Natural killer cell treated with Interleukin-12 subunit alpha and Interleukin-12 subunit beta and Interleukin-15 and Interleukin-18, amount 100 ng/mL, for 72 hours (primary cell): ENCODE results near the gene TSPAN9. TPM values are rescaled to one million over a fixed set of nuclear protein-coding genes. Genes with fewer than 3 reads are reported as not detected.

Experiments
- ATAC-seq, 2 donors: fragments of 150-1000 bp; cut with Tn5 transposase in 1 of 2; sonication (Bioruptor Pico), chemical (Tn5 transposase) in 1 of 2; 2 replicates each; pipeline ENCODE4 v1.10.0; 2021
- DNase-seq: peaks from one replicate; pipeline ENCODE4 v3.0.0; 2022; ENCODE audit warnings: low spot score
- H3K27ac Mint-ChIP-seq, 2 donors: 1 replicate in 1 of 2; 2 replicates in 1 of 2; pipeline ENCODE4 v1.8.0; 2022; ENCODE audit warnings: mixed read lengths in 2 of 2, mild to moderate bottlenecking in 1 of 2, moderate library complexity in 1 of 2
- H3K27me3 Mint-ChIP-seq, 2 donors: 1 replicate in 1 of 2; 2 replicates in 1 of 2; pipeline ENCODE4 v1.8.0; 2022; ENCODE audit warnings: mixed read lengths in 2 of 2
- H3K36me3 Mint-ChIP-seq: one replicate; pipeline ENCODE4 v1.8.0; 2022; ENCODE audit warnings: mixed read lengths
- H3K4me1 Mint-ChIP-seq, 2 donors: 1 replicate in 1 of 2; 2 replicates in 1 of 2; pipeline ENCODE4 v1.8.0; 2022; ENCODE audit warnings: low read depth in 2 of 2, mixed read lengths in 2 of 2, mild to moderate bottlenecking in 1 of 2
- H3K4me3 Mint-ChIP-seq: one replicate; pipeline ENCODE4 v1.8.0; 2022; ENCODE audit warnings: mixed read lengths
- H3K9me3 Mint-ChIP-seq: 2 replicates; pipeline ENCODE4 v1.8.0; 2022; ENCODE audit warnings: mixed read lengths
- total RNA-seq, 2 donors: library from RNA; stranded (reverse); gene quantifications; one replicate each; pipeline ENCODE4 v1.2.3, GENCODE V29; 2022

Gene TSPAN9
- total RNA-seq, 2 donors from 2014 or later = 0.10 TPM; not detected in 1

DNA sequence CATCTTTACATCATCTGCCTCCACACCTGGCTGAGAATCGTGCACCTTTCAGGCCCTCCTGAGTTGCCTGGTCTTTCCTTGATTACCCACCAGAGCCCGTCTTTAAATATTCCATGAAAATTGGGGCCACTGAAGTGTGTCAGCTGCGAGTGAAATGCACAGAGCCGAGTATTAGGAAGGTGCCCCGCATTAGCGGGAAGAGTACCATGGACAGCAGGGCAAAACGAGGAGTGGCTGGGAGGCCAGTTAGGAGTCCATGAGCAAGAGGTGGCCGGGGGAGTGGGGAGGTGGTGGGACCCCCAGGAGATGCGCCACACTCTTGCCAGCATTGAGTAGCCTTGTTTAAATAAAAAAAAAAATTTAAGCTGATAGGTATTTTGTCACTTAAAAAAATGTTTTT lies 99.6 kb downstream of the TSPAN9 start:
- Mint-ChIP-seq H3K9me3 (no peaks in the 10 kb centered on the region), H3K27ac (no peak overlapping the region), H3K27me3 (peaks cover 14 to 20% of the 10 kb centered on the region in 2 donors), H3K4me1 (no peaks in the 10 kb centered on the region), H3K4me3 (no peak overlapping the region), H3K36me3 (no peaks in the 10 kb centered on the region)
- no peak for DNase-seq
- ATAC-seq = no peak

DNA sequence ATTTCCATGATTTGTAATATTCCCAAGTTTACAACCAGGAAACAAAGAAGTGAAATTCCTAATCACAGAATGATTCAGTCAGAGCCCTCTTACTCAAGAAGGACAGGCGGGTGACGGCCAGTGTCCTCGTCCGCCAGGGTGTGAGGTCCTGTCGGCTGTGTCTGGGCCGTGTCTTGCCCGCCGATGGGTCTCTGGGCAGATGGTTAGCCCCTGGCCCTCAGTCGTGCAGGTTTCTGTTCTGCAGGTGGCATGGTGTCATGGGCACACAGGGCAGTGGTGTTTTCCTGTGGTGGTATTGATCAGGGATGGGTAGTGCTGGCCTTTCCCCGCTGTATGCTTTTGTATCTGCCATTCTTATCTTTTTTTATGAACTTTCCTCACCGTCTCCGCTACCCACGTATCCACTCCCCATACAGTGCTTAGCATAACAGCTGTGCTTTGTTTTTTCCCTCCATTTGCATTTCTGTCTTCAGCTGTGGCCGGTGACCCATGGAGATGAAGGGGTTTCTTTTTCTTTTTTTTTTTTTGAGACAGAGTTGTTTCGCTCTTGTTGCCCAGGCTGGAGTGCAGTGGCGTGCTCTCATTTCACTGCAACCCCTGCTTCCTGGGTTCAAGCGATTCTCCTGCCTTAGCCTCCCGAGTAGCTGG lies 100.7 kb downstream of the TSPAN9 start:
- no peak overlapping the region for H3K27ac Mint-ChIP-seq
- no peaks in the 10 kb centered on the region for H3K36me3 Mint-ChIP-seq
- peaks cover 17 to 29% of the 10 kb centered on the region in 2 donors for H3K27me3 Mint-ChIP-seq
- no peak for DNase-seq
- ATAC-seq = no peak
- no peak overlapping the region for H3K4me3 Mint-ChIP-seq
- no peaks in the 10 kb centered on the region for H3K9me3 Mint-ChIP-seq
- H3K4me1 Mint-ChIP-seq = no peaks in the 10 kb centered on the region

DNA sequence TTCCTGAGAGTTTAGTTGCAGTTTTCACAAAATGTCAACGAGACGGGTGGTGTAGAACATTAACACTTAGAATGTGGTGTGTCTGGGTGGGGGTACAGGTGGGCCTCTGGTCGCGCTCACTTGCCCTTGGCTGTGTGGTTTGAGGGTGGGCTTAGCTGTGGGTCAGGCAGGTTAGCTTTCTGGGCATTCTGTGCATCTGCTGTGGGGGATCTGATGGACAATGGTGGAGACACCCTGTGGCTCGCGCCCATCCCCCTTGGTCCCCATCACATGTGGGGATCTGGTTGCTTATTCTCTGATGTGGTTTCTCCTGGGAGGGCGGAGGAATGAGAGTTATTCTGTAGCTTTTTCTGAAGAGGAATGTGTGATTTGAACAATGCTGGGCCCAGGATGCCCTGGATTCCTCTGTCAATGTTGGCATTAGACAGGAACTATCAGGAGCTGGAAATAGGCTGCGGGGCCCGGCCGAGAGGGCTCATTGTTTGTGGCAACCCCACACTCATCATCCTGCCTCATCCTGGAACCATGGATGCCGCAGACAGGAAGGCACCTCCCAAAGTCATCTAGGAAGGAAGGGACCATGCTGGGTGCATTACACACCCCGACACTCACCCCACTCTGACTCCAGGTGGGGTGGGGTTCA lies 101.6 kb downstream of the TSPAN9 start:
- Mint-ChIP-seq H3K4me1 (no peaks in the 10 kb centered on the region), H3K4me3 (no peak overlapping the region), H3K27ac (no peak overlapping the region), H3K9me3 (no peaks in the 10 kb centered on the region), H3K36me3 (no peaks in the 10 kb centered on the region), H3K27me3 (peaks cover 17 to 23% of the 10 kb centered on the region in 2 donors)
- DNase-seq (no peak), ATAC-seq (no peak)

DNA sequence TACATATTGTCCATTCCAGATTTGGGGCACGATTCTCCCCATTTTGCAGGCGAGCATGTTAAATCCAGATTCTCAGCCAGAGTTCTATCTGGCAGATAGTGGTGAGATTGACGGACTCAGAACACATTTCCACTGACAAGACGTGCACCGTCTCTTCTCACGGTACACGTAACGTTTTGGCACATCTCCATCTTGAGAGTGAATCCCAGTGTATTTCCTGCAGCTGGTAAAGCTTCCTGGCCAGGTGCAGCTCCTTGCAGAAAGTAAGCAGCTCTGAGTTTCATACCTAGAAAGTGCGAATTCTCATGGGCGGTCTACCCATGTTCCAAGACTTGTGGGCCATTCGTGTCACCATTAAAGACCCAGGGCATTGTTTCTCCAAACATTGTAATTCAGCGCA lies 102.6 kb downstream of the TSPAN9 start:
- no peak for ATAC-seq
- Mint-ChIP-seq H3K4me1 (no peaks in the 10 kb centered on the region), H3K36me3 (no peaks in the 10 kb centered on the region), H3K27ac (no peak overlapping the region), H3K9me3 (no peaks in the 10 kb centered on the region), H3K27me3 (peaks cover 14 to 30% of the 10 kb centered on the region in 2 donors), H3K4me3 (no peak overlapping the region)
- DNase-seq = no peak

DNA sequence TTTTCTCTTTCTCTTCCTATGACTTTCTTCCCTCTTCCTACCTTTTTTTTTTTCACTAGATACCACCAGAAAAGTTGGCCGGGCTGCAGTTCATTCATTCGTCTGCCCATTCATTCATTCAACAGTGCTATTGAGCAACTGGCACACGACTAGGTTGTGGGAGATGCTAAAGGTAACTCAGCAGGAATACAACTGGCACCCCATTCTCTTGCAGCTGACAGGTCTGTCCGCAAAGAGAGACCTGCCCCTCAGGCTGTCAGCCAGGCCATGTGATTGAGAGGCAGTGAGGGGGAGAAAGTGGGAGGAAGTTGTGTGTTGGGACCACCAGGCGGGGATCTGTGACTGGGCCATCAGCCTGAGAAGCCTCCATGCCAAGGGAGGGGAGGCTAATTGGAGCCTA lies 105.2 kb downstream of the TSPAN9 start:
- Mint-ChIP-seq H3K9me3 (no peaks in the 10 kb centered on the region), H3K4me1 (no peaks in the 10 kb centered on the region), H3K36me3 (no peaks in the 10 kb centered on the region), H3K27ac (no peak overlapping the region), H3K27me3 (peaks cover 14 to 36% of the 10 kb centered on the region in 2 donors), H3K4me3 (no peak overlapping the region)
- ATAC-seq (no peak), DNase-seq (no peak)

DNA sequence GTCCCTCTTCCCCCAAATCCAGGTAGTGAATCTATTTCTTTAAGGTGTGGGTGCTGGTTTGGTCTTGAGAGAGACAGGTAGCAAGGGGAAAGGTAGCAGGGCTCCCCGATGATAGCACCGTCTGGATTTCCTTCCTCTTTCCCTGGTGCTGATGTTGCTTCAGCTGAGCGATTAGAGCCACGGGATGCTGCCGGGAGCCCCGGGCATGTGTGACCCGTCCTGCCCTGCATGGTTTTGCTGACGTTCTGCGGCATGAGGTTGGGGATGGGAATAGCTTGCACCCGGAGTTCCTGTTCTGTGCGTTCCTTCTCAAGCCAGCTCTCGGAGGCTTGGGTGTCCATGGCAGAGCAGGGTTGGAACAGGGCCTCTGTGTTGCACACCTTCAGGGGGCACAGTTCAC lies 107.3 kb downstream of the TSPAN9 start:
- no peaks in the 10 kb centered on the region for H3K9me3 Mint-ChIP-seq
- no peak overlapping the region for H3K27ac Mint-ChIP-seq
- no peaks in the 10 kb centered on the region for H3K4me1 Mint-ChIP-seq
- ATAC-seq = no peak
- no peak for DNase-seq
- H3K36me3 Mint-ChIP-seq = no peaks in the 10 kb centered on the region
- H3K27me3 Mint-ChIP-seq = peaks cover 14 to 35% of the 10 kb centered on the region in 2 donors
- H3K4me3 Mint-ChIP-seq = no peak overlapping the region

DNA sequence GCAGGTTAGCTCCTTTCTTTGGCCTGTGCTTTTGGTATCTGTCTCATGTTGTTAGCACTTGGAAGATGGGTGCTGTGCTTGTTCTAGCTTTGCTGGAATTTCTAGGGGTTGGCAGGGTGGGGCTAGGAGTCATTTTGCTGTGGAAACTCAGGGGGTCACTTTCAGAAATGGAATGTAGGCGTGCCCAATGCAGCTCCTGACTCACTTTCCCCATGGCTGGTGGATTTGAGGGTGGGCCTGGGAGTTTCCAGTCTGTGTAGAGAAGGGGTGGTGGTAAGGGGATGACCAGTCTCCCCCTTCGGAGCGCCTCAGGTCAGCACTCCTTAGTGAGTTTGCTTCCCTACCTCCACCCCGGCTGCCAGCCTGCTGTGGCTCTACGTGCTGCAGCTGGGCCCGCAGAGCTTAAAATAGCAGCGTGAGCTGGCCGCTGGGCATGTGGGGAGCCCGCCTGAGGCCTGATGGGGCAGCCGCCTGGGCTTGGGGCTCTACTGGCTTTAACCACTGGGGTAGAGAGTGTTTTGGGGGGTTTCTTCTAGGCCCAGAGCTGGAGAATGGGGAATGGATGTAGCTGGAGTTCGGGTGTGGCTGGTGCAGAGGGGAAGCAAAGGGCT lies 108.2 kb downstream of the TSPAN9 start:
- no peak for ATAC-seq
- no peak overlapping the region for H3K4me3 Mint-ChIP-seq
- H3K4me1 Mint-ChIP-seq = no peaks in the 10 kb centered on the region
- no peaks in the 10 kb centered on the region for H3K36me3 Mint-ChIP-seq
- H3K9me3 Mint-ChIP-seq = no peaks in the 10 kb centered on the region
- DNase-seq = no peak
- H3K27ac Mint-ChIP-seq = no peak overlapping the region
- H3K27me3 Mint-ChIP-seq = peaks cover 14 to 35% of the 10 kb centered on the region in 2 donors

DNA sequence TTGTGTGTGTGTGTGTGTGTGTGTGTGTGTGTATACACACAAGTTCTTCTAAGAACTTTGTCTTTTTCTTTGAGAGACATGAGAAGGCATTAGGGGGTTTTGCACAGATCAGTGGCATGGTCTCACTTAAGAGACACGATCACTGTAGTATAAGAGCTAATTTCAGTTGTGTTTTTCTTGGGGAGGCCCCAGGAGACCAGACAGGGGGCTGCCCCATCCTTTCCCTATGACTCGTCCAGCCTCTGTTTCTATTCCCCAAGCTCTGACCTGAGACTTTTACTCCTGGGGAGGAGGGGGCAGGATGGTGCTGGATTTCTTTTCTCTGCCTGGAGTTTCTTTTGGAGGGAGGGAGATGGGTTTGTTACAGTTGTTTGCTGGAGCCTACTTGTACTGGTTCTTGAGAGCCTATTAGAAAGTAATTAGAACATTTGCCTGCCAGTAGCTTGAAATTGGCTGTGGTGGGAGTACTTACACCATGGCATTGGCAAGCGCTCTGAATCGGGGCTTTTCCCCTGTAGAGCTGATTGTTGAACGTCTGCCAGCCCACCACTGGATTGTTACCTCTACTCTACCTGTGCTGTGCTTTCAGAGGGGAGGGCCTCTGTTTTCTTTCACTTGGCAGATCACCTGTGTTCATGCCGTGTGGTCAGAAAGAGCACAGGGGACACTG lies 109.5 kb downstream of the TSPAN9 start:
- Mint-ChIP-seq H3K4me1 (no peaks in the 10 kb centered on the region), H3K4me3 (no peak overlapping the region), H3K27ac (no peak overlapping the region), H3K27me3 (peaks cover 12 to 29% of the 10 kb centered on the region in 2 donors), H3K9me3 (no peaks in the 10 kb centered on the region), H3K36me3 (no peaks in the 10 kb centered on the region)
- DNase-seq (no peak), ATAC-seq (no peak)

DNA sequence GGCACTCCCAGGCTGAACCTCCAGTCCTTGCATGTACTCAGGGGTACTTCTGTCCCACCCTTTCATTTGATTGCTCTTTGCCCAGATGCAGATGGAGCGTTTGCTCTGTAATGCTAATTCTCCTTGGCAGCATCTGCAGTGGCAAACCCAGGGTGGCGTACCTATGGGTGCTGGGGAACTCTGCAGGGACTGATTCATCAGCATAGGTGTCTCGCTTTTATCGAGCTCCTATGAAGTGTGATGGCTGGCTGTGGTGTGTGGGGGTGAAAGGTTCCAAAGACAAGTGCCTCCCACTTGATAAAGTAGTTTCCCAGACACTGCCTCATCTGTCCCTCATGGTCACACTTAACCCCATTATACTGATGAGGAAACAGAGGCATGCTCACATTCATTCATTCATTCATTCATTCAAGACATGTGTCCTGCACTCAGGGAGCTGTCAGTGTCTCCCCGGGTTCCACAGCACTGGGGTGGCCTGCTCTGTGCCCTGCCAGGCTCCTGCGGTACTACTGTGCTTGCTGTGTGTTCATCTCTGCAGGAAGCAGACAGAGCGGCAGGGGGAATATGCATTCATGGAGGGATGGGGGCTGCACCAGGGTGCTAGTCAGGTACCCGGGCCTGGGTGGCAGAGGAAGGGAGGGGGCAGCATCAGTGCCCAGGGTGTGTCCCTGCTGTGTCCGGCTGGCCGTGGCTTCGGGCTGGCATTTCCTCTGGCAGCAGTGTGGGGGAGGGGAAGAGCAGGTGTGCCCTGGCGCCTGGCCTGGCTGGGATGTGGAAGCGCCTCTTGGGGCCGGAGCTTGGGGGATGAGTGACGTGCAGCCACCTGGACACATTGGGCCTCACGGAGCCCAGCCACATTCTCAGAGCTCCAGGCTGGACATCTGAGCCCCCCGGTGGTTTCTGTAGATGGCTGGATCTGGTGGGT lies 110.9 kb downstream of the TSPAN9 start:
- H3K9me3 Mint-ChIP-seq = no peaks in the 10 kb centered on the region
- H3K4me1 Mint-ChIP-seq = no peaks in the 10 kb centered on the region
- H3K36me3 Mint-ChIP-seq = no peaks in the 10 kb centered on the region
- DNase-seq (no peak), ATAC-seq (no peak)
- no peak overlapping the region for H3K4me3 Mint-ChIP-seq
- no peak overlapping the region for H3K27ac Mint-ChIP-seq
- H3K27me3 Mint-ChIP-seq = peaks cover 8 to 19% of the 10 kb centered on the region in 2 donors

DNA sequence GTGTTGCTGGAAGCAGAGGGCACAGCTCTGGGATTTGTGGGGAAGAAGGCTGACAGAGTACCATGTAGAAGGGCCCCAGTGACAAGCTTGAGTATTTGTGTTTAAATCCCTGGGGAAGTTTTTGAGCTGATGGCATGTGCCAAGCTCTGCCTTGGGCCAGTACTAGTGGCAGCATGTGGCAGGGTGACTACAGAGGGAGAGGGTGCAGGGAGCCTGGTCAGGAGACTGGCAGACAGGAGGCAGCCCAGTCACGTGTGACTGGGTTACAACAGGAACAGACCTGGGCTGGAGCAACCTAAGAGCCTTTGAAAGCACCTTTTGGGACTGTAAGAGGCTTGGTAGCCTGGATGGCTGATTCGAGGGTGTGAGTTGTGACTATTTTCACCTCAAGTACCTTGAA lies 112.1 kb downstream of the TSPAN9 start:
- Mint-ChIP-seq H3K4me1 (no peaks in the 10 kb centered on the region), H3K27ac (no peak overlapping the region), H3K9me3 (no peaks in the 10 kb centered on the region), H3K4me3 (no peak overlapping the region), H3K36me3 (no peaks in the 10 kb centered on the region), H3K27me3 (peaks cover 8 to 17% of the 10 kb centered on the region in 2 donors)
- ATAC-seq (no peak), DNase-seq (no peak)

DNA sequence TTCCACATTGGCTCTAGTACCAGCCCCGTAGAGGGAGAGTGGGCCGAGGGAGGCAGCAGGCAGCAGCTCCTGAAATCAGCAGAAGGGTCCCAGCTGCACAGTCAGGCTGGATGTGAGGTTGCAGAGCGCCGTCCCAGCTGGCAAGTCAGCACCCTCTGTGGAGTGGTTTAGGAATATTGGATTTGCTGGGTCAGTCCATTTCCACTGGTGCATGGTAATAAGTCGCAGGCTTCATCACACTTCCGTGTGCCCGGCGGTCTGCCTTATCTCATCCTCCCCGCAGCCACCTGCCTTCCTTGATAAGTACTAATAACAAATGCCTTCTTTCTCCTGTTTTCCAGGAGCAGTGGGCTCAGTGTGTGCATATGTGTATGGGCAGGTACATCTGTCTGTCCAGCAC lies 112.9 kb downstream of the TSPAN9 start:
- Mint-ChIP-seq H3K36me3 (no peaks in the 10 kb centered on the region), H3K9me3 (no peaks in the 10 kb centered on the region), H3K27me3 (peaks cover 6 to 8% of the 10 kb centered on the region in 2 donors), H3K4me3 (no peak overlapping the region), H3K27ac (no peak overlapping the region), H3K4me1 (no peaks in the 10 kb centered on the region)
- ATAC-seq (no peak), DNase-seq (no peak)

DNA sequence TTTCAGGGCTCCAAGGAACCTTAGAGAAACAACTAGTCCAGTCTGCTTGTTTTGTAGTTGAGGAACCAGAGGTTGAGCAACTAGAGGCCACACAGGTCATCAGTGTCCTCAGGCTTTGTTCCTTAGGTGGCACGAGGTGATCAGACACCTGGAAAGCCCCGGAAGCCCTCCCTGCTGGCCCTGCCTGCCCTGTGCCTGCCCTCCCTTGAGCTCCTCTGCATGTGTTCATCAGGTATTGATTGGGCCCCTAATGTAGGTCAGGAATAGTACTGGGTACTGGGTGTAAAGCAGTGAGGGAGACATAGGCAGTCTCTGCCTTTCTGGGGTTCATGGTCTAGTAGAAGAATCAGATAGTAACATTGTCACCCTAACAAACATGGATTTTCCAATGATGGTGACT lies 114.3 kb downstream of the TSPAN9 start:
- Mint-ChIP-seq H3K4me1 (no peaks in the 10 kb centered on the region), H3K4me3 (no peak overlapping the region), H3K9me3 (no peaks in the 10 kb centered on the region), H3K27me3 (peaks cover 10 to 14% of the 10 kb centered on the region in 2 donors), H3K27ac (no peak overlapping the region), H3K36me3 (no peaks in the 10 kb centered on the region)
- DNase-seq (no peak), ATAC-seq (no peak)

DNA sequence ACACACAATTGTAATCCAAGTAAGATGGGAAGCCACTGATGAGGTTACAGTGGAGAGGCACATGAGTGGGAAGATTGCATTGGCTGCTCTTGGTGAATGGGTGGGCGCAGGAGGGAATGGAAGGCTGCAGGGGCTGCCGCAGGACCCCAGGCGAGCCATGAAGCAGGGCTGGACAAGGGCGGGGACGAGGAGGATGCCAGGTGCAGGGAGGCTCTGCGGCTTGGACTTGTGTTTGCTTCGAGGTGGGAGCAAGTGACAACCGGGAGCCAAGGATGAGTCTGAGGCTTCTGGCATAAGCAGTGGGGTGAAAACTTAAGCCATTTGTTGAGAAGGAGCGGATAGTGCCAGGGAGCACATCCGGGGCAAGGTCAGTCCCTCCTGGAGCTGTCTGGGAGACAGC lies 115.0 kb downstream of the TSPAN9 start:
- H3K36me3 Mint-ChIP-seq = no peaks in the 10 kb centered on the region
- peaks cover 14 to 16% of the 10 kb centered on the region in 2 donors for H3K27me3 Mint-ChIP-seq
- no peak for ATAC-seq
- H3K27ac Mint-ChIP-seq = no peak overlapping the region
- H3K4me1 Mint-ChIP-seq = no peaks in the 10 kb centered on the region
- no peaks in the 10 kb centered on the region for H3K9me3 Mint-ChIP-seq
- DNase-seq = no peak
- no peak overlapping the region for H3K4me3 Mint-ChIP-seq
